Activated CD8-positive, alpha-beta T cell treated with anti-CD3 and anti-CD28 coated beads for 36 hours (primary cell): Measurements from ENCODE around the gene PAEP. TPM values are rescaled to one million over a fixed set of nuclear protein-coding genes. Genes with fewer than 3 reads are reported as not detected.

Experiments
- ATAC-seq: fragments of 200-7000 bp; cut with Tn5 transposase; one replicate; pipeline ENCODE4 v1.10.0; 2021; ENCODE audit warnings: mild to moderate bottlenecking, moderate library complexity
- CTCF ChIA-PET: fragments of 350-600 bp; sonication (Branson Sonifier 250); formaldehyde crosslinking; loops from one replicate; lab custom pipeline; 2021; ENCODE audit warnings: antibody characterized with exemption; lab: Charles Lee
- POLR2A ChIA-PET: fragments of 350-600 bp; sonication (Branson Sonifier 250); formaldehyde crosslinking; loops from one replicate; lab custom pipeline; 2021; ENCODE audit warnings: antibody characterized with exemption; lab: Charles Lee
- DNase-seq: peaks from one replicate; pipeline ENCODE4 v3.0.0-alpha.2; 2020
- H3K27ac Mint-ChIP-seq: one replicate; pipeline ENCODE4 v1.8.0; 2021; ENCODE audit warnings: mild to moderate bottlenecking, mixed read lengths
- H3K27me3 Mint-ChIP-seq: one replicate; pipeline ENCODE4 v1.8.0; 2021; ENCODE audit warnings: mixed read lengths
- H3K36me3 Mint-ChIP-seq: one replicate; pipeline ENCODE4 v1.8.0; 2021; ENCODE audit warnings: low read depth, mixed read lengths
- H3K4me1 Mint-ChIP-seq: one replicate; pipeline ENCODE4 v1.8.0; 2021; ENCODE audit warnings: low read depth, mixed read lengths
- H3K4me3 Mint-ChIP-seq: one replicate; pipeline ENCODE4 v1.8.0; 2021; ENCODE audit warnings: mild to moderate bottlenecking, moderate library complexity, mixed read lengths
- H3K9me3 Mint-ChIP-seq: one replicate; pipeline ENCODE4 v1.8.0; 2021; ENCODE audit warnings: mixed read lengths
- CTCF ChIP-seq: fragments of 200-600 bp; IDR thresholded peaks from one replicate; pipeline ENCODE4 v1.8.0; 2022; ENCODE audit warnings: antibody characterized with exemption, mild to moderate bottlenecking
- intact Hi-C: fragments of 100-400 bp; cut with micrococcal nuclease; formaldehyde crosslinking; loops from one replicate; pipeline ENCODE4 v1.10.0; 2022
- total RNA-seq, 2 experiments: library from RNA; stranded (reverse); gene quantifications; one replicate each; pipeline ENCODE4 v1.2.3, GENCODE V29; 2021

The PAEP gene
- total RNA-seq, 2 experiments from 2014 or later = not detected

DNA sequence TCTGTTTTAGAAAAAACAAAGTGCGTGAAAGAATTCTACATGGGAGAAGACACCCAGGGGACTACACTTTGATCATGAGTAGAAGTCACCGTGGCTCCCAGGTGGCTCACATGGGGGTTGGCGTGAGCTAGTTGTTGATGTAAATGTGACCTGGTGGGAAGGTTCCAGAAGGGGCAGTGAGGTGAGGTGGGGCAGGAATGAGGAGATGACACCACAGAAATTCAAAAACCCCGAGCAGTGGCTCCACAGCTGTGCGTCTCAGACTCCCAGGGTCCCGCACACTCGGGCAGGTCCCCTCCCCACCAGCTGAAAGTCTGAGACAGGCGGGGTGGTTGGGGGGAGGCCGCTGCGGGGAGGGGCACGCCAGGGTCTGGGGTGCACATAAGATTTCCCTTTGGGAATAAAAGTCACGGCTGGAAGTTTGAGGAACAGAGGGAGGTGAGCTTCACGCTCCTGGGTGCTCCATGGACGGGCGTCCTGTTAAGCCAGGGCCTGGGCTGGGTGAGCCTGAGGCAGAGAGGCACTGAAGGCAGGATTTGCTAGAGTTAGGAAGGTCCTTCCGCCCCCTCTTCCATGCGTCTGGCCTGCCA is 47.9 kb downstream of the PAEP start:
- no peak for DNase-seq
- intact Hi-C loops = no loop called here
- POLR2A ChIA-PET = no interaction called here

GRCh38 chr9:135610290-135611141 is 49.0 kb downstream of the PAEP start:
- Mint-ChIP-seq H3K36me3 (no peaks in the 10 kb centered on the region), H3K27me3 (no peaks in the 10 kb centered on the region), H3K4me3 (no peak overlapping the region), H3K9me3 (no peaks in the 10 kb centered on the region), H3K4me1 (no peaks in the 10 kb centered on the region), H3K27ac (no peak overlapping the region)
- intact Hi-C loops = no loop called here
- no peak for ATAC-seq
- POLR2A ChIA-PET = no interaction called here
- no peak for TF ChIP-seq CTCF
- no peak for DNase-seq
- CTCF ChIA-PET = no interaction called here

More for the DNA sequence above, 47.9 kb downstream of the PAEP start:
- H3K9me3 Mint-ChIP-seq = no peaks in the 10 kb centered on the region
- no peak for TF ChIP-seq CTCF
- H3K36me3 Mint-ChIP-seq = no peaks in the 10 kb centered on the region
- H3K27ac Mint-ChIP-seq = no peak overlapping the region
- no peaks in the 10 kb centered on the region for H3K27me3 Mint-ChIP-seq
- no peaks in the 10 kb centered on the region for H3K4me1 Mint-ChIP-seq
- CTCF ChIA-PET = no interaction called here
- ATAC-seq = no peak
- H3K4me3 Mint-ChIP-seq = no peak overlapping the region

DNA sequence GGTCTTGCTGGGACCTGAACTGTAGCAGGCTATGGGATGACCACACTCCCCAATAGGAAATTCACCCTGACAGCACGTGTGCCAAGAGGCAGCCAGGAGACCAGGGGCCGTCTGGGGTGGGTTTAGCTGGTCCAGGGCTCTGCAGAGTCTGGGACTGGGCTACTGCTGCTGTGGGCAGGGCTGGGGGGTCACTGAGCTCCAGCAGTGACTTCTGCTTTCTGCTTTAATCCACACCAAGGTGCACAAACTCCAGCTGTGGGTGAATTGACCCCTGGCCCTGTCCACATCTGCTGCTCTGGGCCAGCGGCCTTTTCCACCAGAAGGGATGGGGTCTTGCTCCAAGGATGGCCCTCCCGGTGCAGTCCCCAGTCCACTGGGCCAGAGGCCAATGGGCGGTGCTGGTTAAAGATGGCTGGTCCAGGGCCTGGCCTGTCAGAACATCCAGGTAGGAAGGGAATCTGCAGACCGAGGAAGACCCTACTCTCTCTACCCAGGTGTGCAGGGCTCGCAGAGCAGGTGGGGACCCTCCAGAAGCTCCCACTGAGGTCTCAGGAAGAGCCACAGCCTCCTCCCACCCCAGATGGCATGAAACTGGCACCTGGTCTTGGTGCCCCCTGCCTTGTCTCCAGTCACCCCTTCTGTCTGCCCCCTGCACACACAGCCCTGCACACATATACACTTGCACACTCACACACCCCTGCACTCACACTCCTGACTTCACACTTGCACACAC is 49.8 kb downstream of the PAEP start:
- Mint-ChIP-seq H3K4me1 (no peaks in the 10 kb centered on the region), H3K36me3 (no peaks in the 10 kb centered on the region), H3K9me3 (no peaks in the 10 kb centered on the region), H3K4me3 (no peak overlapping the region), H3K27ac (no peak overlapping the region), H3K27me3 (no peaks in the 10 kb centered on the region)
- ChIA-PET CTCF (no interaction called here), POLR2A (no interaction called here)
- intact Hi-C loops = no loop called here
- ATAC-seq (no peak), DNase-seq (no peak)
- TF ChIP-seq CTCF = no peak

DNA sequence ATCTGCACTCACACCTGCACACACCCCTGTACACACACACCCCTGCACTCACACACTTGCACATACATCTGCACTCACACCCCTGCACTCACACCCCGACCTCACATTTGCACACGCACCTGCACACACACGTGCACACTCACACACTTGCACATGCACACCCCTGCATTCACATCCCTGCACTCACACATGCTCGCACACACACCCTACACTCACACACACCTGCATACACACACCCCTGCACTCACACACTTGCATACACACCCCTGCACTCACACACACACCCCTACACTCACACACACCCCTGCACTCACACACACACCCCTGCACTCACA is 50.3 kb downstream of the PAEP start:
- Mint-ChIP-seq H3K27ac (no peak overlapping the region), H3K9me3 (no peaks in the 10 kb centered on the region), H3K27me3 (no peaks in the 10 kb centered on the region), H3K36me3 (no peaks in the 10 kb centered on the region), H3K4me3 (no peak overlapping the region), H3K4me1 (no peaks in the 10 kb centered on the region)
- ChIA-PET POLR2A (no interaction called here), CTCF (no interaction called here)
- DNase-seq = no peak
- intact Hi-C loops = no loop called here
- TF ChIP-seq CTCF = no peak
- ATAC-seq = no peak

DNA sequence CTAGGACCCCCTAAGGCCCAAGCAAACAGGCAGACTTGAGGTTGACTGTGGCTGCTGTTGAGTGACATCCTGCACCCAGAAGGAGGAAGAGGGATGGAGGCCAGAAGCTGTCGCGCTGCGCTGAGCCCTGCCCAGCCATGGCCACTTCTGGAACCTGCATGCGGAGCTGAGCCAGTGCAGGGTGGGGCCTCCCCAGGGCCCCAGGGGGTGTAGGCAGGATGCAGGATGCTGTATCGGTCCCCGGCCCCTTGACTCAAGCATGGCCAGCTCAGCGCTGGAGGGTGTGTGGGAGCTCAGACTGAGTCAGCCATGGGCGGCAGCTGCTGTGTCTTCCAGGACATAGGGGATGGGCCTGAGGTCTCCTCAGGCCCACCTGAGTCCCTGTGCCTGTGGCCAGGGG is 50.9 kb downstream of the PAEP start:
- no peak overlapping the region for H3K4me3 Mint-ChIP-seq
- no peak for TF ChIP-seq CTCF
- no peaks in the 10 kb centered on the region for H3K36me3 Mint-ChIP-seq
- H3K27ac Mint-ChIP-seq = no peak overlapping the region
- ChIA-PET POLR2A (no interaction called here), CTCF (no interaction called here)
- H3K9me3 Mint-ChIP-seq = no peaks in the 10 kb centered on the region
- H3K4me1 Mint-ChIP-seq = no peaks in the 10 kb centered on the region
- DNase-seq (no peak), ATAC-seq (no peak)
- no peaks in the 10 kb centered on the region for H3K27me3 Mint-ChIP-seq
- intact Hi-C loops = no loop called here
